Measurements from ENCODE around the gene CCNB1IP1. TPM values are rescaled to one million over a fixed set of nuclear protein-coding genes. Genes with fewer than 3 reads are reported as not detected.
"Not testable (repeated sequence)": the region's sequence is repeated elsewhere in the genome, so short reads cannot be mapped to it uniquely, and the experiment has no call there.

Gene CCNB1IP1
- total RNA-seq, 1 experiment from 2014 or later = 34.0 TPM

DNA sequence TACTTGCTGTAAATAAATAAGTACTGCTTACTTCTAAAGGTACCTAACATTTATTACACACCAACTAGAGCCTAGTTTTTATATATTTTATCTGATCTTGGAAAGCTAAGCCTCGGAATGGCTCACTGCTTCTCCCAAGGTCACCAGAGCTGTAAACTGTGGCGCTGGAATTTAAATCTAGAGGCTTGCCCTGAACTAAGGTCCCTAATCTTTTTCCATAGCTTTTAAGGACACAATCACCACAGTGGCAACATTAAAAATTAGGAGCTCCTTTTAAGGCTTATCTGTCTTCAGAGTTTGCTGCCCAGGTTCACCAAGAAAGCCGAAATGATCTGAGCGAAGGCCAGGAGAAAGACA is 670 bp downstream of the CCNB1IP1 start:
- DNase-seq (ENCODE audit: low spot score) = no peak

DNA sequence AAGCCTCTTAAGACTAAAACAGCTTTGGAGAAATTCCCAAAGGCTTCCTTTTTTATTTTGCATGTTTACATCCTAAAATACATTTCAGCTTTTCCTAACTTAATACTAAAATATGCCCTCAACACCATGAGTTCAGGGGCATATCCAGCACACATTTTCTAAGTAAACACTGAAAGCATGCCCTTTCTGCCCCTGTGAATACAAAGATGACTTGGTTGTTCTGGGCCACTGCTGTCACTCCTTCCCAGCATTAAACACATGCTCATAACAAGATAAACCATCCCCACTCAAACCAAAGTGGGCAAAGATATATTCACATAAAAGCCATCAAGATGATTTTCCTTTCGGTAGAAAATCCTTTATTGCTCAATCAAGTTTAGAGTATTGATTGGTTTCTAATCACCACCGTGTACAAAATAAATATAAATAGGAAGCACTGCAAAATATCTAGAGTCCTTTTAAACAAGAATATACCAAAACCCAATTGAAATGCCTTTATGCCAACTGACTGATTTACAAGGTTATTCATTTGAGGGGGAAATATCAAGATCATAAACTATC is 1.9 kb downstream of the CCNB1IP1 start:
- no peak for DNase-seq (ENCODE audit: low spot score)

DNA sequence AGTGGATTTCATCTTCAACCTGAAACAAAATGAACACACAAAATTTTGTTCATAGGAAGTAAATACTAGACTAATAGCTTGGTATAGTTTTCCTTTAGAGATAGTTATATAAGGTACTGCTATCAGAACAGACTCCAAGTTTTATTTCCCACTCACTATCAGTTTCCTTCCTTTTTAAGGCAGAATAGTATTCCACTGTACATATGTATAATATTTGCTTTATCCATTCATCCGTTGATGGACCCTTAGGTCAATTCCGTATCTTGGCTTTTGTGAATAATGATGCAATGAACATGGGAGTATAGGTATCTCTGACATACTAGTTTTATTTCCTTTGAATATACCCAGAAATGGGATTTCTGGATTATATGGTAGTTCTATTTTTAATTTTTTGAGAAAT is 3.7 kb downstream of the CCNB1IP1 start:
- no peak for DNase-seq (ENCODE audit: low spot score)

DNA sequence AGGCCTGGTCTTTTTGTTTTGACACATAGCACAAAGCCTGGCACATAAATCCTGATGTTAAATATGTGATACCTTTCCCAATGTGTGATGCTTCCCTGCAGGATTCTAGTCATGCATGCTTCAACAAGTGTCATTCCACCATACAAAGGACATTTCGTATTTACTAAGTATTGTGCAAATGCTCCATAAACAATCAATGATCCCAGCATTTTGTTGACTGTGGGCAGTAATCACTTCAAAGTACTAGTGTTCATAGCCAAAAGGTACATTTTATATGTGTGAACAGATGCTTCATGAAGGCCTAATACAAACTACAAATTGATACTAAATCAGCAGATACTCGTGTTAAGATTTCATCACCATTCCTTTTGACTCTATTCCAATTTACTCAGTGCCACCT is 4.4 kb downstream of the CCNB1IP1 start:
- DNase-seq (ENCODE audit: low spot score) = no peak

DNA sequence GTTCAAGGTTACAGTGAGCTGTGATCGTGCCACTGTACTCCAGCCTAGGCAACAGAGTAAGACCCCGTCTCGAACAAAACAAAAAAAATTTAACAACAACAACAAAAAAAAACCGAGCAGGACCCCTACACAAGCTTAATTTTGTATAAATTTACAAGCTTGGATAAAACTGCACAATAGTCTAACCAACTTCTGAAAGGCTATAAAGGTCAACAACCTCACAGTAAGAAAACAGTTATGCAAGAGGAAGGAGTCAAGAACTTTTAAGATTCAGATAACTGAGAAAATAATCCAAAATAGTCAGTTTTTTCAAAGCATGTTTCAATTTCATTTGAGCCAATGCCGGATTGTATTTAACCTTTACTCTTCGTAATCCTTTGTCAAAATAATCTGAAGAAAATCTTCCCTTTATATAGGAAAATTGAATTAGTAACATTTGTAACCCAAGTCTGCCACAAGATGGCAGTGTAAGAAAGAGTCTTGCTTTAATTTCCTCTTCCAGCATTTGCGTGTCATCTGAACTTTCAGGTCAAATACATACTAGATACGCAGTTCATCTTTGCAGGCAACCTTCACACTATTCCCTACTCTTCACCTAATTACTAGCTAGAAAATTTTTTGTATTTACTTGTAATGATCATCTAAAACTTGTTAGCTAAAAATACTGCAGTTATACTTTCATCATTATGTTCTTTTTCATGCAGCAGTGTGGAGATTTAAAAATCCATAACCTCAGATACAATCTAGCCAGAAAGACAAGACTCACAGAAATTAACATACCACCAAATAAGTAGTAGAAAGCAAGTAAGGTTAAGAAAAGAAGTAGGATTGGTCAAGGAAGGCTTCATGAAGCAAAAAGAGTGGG is 5.8 kb downstream of the CCNB1IP1 start:
- peak; percentile 71 for DNase-seq (ENCODE audit: low spot score)

DNA sequence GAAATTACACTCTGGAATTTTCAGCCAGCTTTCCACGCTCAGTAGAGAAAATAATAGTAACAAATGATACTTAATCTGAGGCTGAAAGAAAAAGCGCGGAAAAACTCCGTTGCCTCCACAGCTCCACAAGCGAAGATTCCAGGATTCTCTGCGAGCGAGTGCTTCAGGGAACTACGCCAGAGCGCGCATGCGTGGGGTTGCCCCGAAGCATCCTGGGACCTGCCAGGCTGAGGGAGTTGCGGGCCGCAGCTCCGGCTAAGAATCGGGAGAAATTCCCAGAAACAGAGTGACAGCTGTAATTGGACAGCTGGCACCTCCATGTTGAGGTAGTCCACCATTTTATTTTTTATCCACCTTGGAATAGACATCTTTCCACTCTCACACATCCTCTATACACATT is 15.4 kb downstream of the CCNB1IP1 start:
- no peak for DNase-seq (ENCODE audit: low spot score)

DNA sequence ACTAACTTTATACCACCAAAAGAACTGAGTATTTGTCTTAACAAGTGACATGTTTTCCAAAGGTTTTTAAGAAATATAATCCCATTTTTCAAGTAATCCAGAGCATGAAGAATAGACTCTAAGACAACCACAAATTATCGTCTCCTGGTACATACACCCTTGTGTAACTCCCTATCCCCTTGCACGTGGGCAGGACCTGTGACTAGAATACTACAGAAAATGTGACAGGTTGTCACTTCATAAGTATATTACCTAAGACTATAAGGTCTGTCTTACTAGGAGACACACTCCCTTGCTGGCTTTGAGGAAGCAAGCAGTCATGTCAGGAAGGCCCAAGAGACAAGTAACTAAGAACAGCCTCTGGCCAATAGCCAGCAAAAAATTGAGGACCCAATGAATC is 19.1 kb downstream of the CCNB1IP1 start:
- DNase-seq (ENCODE audit: low spot score) = no peak

DNA sequence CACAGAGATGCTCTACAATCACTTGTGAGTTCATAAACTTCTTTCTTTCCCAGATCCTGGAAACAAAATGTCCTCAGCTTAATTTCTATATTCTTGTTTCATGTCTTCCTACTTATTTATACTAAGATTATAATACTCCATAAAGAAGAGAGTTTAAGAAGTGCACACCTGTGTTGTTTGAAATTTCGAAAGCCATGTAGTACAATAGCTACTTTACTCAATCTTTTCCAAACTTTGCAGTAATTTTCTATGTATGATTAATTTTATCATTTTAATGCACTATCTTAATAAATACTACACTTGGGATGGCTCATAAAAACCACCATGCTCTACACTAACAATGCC is 27.0 kb downstream of the CCNB1IP1 start:
- no peak for DNase-seq (ENCODE audit: low spot score)

DNA sequence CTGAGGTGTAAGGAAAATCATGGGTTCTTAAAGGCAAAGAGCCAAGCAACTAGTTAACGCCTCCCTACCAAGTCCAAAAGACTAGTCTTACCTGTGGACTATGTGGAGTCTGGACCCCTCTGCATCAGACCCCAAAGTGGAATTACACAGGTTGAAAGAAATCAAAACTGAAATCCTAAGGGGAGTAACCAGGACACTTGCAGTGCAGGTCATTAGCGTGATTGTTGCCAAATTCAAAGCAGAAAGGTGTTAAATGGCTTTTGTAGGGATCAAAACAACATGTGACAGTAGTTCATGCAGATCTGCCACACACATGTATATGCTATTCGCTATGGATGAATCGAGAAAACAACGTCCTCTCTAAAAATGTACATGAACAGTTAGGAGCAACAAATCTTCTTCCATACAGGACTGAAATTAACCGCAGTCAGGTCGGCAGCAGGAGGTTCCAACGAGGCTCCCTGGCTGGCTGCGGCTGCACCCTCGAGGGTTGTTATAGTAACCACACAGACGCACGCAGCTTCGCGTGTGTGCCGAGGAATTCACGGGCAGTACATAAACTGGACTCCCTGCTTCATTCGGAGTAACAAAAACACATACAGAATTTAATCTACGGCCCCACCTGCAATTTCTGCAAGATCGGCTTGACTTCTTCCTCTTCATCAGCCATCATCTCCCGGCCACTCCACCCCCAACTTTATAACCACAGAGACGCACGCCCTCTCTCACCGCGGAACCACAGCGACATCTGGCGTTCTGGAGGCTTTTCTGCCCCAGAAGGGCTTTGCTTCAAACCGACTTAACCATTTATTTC is 27.6 kb downstream of the CCNB1IP1 start, which contains the start of gene TTC5:
TSS of gene TTC5 (minus strand) at position 687 of the 814 bp plus-strand sequence. CDS start at position 673, 14 bp downstream.
- DNase-seq (ENCODE audit: low spot score) = peak; percentile 87

DNA sequence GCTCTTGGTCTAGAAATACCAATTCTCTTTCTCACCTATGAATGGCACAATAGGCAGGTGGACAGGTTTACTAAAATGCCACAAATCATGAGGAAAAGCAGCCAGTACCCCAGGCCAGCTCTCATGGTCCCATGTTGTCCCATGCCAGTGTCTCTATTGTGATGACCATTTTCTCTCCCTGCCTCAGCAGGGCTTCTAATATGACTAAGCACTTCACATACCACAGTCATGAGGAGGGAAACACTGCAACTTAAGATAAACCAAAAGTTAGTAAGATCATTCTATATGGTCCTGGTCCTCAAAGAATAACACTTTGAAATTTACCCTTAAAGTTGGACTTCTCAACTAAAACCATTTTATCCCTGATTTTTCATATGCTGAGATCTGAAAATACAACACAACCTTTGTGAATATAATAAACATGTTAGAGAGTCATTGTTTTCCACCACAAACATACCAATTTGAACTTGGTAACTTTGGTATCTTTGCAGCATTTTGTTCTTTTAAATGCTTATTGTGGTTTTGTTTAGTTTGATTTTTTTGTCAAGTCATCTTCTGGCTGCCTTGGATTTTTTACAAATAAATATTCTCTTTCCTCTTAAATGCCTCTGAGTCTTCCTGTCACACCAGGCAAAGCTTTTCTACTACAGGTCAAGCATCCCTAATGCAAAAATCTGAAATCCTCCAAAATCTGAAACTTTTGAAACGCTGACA is 30.9 kb downstream of the CCNB1IP1 start:
- no peak for DNase-seq (ENCODE audit: low spot score)

DNA sequence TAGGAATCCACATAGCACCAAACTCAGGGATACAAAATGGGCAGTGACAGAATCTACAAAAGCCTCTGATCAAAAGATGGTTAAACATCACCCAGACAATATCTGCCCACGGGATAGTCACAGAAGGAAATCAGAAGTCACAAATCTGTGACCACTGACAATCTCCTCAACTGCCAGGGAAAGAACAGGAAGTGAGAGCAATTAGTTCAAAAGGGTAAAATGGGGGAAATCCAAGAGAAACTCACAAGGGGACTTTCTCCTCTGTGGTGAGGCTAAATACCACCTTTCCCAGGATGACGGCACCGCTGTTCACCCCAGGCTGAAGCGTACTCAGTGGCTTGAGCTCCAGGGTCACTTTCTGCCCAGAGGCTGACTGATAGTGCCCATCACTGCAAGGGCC is 38.0 kb downstream of the CCNB1IP1 start:
- DNase-seq (ENCODE audit: low spot score) = no peak

DNA sequence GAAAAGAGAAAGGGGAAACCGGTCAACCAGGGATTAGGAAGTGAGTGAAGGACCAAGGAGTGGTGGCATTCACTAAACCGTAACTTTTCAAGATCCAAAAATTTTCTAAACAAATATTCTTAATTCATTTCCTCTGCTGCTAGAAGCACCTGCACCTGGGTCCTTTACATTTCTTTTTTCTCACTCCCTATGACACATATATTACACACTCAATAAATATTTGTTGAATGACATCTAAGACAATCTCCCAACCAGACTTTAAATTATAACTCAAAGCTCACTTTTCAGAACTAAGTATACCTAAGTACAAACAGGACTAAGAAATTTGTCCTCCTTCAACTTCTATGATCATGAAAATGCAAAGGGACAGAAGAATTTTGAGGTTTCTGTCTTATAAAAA is 38.4 kb downstream of the CCNB1IP1 start:
- no peak for DNase-seq (ENCODE audit: low spot score)

DNA sequence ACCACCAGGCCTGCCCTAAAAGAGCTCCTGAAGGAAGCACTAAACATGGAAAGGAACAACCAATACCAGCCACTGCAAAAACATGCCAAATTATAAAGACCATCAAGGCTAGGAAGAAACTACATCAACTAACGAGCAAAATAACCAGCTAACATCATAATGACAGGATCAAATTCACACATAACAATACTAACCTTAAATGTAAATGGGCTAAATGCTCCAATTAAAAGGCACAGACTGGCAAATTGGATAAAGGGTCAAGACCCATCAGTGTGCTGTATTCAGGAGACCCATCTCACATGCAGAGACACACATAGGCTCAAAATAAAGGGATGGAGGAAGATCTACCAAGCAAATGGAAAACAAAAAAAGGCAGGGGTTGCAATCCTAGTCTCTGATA is 51.1 kb downstream of the CCNB1IP1 start:
- not testable (repeated sequence) for DNase-seq (ENCODE audit: low spot score)

DNA sequence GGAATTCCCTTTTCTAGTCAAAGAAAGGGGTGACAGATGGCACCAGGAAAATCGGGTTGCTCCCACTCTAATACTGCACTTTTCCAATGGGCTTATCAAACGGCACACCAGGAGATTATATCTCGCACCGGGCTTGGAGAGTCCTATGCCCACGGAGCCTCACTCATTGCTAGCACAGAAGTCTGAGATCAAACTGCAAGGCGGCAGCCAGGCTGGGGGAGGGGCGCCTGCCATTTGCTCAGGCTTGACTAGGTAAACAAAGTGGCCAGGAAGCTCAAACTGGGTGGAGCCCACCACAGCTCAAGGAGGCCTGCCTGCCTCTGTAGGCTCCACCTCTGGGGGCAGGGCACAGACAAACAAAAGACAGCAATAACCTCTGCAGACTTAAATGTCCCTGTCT is 52.8 kb downstream of the CCNB1IP1 start:
- peak; percentile 55 for DNase-seq (ENCODE audit: low spot score)

DNA sequence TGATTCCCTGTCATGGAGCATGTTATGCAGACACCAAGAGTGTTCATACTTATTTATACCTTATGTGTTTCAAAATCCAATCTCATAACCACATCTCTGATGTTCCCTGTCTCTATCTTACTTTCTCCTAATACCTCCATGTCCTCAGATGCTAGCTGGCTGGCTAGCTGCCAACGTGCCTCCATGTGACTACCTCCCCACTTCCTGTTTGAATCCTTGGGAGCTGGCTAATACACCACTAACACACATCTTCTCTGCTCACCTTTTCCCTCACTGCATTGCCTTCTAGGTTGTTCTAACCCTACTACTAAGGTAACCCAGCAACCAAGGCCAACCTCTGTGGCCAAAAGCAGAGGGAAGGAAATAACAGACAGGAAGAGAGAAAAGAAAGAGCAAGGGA is 54.7 kb downstream of the CCNB1IP1 start:
- peak; percentile 5 for DNase-seq (ENCODE audit: low spot score)

DNA sequence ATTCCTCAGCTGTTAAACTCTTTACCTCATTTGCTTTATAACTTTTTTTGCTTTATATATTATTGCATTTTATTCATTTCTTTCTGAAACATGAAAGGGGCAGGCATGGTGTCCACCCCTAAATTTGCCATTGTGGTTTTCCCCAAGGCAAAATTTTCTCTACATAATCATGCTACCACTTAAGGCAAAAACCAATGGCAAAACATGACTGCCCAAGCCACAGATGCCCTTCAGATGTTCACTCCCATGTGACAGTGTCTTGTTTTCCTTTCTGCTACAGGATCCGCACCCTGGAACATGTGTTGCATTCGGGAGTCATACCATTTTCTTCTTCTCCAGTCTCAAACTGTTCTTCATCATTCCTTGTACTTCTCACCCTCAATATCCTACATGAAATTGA is 55.7 kb downstream of the CCNB1IP1 start:
- no peak for DNase-seq (ENCODE audit: low spot score)

DNA sequence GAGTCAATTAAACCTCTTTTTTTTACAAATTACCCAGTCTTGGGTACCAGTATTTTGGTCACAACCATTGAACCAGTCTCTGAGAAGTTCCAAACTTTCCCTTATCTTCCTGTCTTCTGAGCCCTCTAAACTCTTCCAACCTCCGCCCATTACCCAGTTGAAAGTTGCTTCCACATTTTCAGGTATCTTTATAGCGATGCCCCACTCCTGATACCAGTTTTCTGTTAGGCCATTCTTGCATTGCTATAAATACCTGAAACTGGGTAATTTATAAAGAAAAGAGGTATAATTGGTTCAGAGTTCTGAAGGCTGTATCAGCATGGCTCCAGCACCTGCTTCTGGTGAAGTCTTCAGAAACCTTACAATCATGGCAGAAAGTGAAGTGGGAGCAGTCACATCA is 59.0 kb downstream of the CCNB1IP1 start:
- no peak for DNase-seq (ENCODE audit: low spot score)

DNA sequence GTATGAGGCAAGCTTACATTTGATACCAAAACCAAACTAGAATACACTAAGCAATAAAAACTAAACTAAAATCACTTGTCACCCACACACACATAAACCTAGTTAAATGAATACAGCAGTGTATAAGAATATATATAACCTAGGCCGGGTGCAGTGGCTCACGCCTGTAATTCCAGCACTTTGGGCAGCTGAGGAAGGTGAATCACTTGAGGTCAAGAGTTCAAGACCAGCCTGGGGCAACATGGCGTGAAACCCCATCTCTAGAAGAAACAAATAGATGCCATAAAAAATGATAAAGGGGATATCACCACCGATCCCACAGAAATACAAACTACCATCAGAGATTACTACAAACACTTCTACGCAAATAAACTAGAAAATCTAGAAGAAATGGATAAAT is 68.7 kb downstream of the CCNB1IP1 start:
- not testable (repeated sequence) for DNase-seq (ENCODE audit: low spot score)

DNA sequence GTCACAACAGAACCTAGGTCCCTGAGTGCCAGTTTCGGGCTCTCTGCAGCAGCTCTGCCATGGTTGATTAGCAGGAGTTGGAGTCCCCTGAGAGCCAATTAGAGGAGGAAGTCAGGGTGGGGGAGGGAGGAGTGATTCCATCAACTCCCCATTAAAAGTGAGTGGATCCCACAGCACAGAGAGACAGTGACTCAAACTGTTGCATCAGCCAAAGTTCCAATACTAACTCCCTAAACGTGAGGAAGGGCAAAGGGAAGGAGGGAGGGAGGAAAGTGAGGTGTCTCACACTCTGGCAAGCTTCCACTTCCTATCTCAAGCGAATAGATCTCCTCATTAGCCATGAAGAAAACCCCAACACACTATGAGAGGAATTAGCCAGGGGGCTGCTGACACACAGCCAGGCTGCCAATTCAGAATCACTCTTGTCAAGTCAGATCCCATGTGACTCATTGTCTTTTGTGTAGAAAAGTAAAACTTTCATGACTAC is 70.4 kb downstream of the CCNB1IP1 start:
- no peak for DNase-seq (ENCODE audit: low spot score)
